Astrocyte of the hippocampus (primary cell): ENCODE results near the gene MYMK.

Experiments used
- DNase-seq: peaks from one replicate; pipeline ENCODE4 v3.0.0; 2011; ENCODE audit warnings: low read depth, low spot score

The MYMK gene

DNA sequence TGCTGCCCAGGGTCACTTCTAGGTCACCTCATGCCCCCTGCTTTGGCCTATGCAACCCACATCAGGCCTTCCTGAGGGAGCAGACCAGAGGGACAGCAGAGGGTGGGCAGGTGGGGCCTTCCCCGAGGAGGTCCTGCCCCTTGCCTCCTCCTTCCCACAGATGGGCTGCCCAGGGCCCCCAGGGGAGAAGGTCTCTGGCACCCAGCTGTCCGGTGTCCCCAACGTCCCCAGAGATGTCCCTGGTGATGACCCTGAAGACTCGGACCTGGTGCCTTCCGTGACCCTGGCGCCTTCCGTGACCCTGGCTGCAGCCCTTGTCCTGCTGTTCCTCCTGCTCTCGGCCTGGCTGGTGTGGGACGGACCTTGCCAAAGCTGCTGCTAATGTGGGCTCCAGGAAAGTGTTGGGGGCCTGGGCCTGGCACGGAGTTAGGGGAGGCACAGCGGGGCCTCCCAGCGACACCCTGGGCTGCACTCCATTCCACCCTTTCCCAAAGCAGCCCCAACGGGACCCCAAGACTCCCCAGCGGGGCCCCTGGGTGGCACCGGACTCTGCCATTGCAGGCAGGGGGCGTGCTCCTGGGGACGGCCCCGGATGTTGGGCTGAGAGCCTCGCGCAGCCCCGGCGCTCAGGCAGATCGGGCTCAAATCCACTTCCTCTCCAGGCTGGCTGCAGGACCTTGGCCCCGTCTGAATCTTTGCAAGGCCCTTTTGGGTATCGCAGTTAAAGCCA, 39.1 kb downstream of the MYMK start:
- DNase-seq: no peak

- no peak for DNase-seq
Measured at GRCh38 chr9:133484671-133485437, 39.9 kb downstream of the MYMK start.

GRCh38 chr9:133483611-133484010, 41.1 kb downstream of the MYMK start:
- DNase-seq: no peak

- DNase-seq: peak; percentile 94
Measured at GRCh38 chr9:133478851-133479711, 45.7 kb downstream of the MYMK start, which contains the start of gene SLC2A6. Gene SLC2A6 (minus strand): TSS chr9:133479099. CDS start chr9:133479059, 40 bp downstream.

DNA sequence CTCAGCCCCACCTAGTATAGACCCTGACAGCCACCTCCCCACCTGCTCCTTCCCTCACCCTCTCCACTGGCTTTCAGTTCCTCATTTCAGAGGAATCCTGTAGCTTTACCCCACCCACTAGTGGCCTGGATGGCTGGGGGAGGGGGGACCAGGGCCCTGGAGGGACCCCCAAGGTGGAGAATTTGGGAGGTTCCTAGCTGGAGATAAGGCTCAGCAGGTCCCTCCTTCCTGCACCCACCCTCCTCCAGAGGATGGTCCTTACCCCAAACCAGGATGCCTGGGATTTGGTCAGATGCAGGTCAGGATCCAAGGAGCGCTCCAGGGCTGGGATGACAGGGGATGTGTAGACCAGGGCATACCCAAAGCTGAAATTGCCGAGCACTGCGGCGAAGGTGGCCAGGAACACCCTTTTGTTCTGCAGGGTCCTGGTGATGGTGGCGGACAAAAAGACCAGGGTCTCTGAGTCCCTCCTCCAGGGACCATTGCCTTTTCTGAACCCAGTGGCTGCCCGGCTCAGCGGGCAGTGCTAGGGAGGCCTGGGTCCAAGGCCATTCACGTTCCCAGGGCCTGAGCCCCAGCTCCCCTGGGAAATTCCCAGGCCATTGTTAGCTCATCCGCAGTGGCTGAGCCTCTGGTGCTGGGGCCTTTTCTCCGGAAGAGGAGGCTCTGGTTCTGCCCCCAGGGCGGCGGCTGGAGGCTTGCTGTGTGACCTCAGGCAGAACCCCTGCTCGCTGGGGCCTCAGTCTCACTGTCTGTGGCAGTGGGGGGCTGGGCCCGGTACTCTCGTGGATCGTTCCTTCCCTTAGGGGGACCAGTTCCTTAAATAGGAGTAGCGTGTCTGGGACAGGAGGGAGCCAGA, 46.5 kb downstream of the MYMK start:
- DNase-seq: peak; percentile 63

- no peak for DNase-seq
Measured at GRCh38 chr9:133477461-133477860, 47.3 kb downstream of the MYMK start.

- DNase-seq: no peak
Measured at GRCh38 chr9:133476941-133477340, 47.8 kb downstream of the MYMK start.

- DNase-seq: no peak
Measured at GRCh38 chr9:133476036-133476931, 48.5 kb downstream of the MYMK start.

DNA sequence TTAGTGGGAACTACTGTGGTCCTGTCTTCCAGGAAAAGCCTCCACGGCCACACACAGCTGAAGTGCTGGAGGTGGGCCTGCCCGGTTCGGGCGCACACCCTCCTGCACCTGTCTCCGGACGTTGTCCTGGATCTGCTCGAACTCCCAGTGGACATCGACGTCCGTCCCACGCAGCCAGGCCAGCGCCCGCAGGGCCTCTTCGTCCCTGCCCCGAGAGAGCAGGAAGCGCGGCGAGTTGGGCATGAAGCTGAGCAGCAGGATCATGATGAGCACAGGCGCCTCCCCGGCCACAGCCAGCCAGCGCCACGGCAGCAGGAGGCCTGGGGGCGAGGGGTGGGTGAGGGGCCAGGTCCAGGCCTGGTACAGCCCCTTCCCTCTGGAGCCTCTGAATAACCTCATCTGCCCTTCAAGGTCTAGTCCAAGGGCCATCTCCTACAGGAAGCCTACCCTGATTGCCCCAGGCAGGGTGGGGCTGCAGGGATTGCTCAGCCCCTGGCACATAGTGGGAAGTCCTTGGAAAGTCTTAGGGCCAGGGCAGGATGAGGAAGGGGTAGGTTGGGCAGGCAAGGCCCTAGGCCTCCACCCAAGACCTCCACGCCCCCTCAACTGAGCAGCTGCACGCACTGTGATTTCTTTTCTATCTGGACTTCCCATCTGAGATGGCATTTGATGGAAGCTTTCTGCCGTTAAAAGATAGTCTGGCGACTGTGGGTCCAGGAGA, 49.3 kb downstream of the MYMK start:
- no peak for DNase-seq

DNA sequence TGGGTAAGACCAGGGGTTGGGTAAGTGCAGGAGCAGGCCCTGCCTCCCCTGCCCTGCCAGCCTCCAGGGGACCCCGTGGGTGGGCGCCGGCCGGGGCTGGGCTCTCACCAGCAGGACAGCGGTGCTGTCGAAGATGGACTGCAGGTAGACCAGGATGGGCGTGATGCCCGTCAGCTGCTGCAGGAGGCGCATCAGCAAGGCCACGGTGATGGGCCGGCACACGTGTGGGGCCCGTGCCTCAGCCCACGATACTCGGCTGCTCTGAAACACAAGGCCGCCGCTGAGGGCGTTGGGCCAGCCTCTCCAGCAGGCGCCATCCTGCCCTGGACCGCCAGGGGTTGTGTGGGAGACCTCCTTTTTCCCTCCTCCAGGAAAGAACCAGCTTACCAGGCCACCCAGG, 49.9 kb downstream of the MYMK start:
- DNase-seq: no peak

DNA sequence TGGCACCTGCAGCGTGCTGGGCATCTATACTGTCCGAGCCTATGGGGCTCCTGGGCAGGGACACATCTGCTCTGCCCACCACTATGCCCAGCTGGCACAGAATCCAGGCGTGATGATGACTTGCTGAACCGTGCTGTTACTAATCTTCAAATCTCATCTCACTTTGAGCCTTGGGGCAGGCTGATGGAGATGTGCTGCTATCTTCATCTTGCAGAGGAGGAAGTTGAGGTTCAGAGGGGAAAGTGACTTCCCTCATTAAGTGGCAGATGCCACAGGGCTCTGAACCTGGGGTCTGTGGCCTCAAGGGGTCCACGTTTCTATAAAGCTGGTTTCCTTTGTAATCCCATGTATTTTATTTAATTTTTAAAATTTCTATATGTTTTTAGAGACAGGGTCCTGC, 50.5 kb downstream of the MYMK start:
- no peak for DNase-seq

GRCh38 chr9:133473743-133474142, 51.0 kb downstream of the MYMK start:
- no peak for DNase-seq

- no peak for DNase-seq
Measured at GRCh38 chr9:133472753-133473378, 51.9 kb downstream of the MYMK start.

- DNase-seq: no peak
Measured at GRCh38 chr9:133472277-133472645, 52.5 kb downstream of the MYMK start.

DNA sequence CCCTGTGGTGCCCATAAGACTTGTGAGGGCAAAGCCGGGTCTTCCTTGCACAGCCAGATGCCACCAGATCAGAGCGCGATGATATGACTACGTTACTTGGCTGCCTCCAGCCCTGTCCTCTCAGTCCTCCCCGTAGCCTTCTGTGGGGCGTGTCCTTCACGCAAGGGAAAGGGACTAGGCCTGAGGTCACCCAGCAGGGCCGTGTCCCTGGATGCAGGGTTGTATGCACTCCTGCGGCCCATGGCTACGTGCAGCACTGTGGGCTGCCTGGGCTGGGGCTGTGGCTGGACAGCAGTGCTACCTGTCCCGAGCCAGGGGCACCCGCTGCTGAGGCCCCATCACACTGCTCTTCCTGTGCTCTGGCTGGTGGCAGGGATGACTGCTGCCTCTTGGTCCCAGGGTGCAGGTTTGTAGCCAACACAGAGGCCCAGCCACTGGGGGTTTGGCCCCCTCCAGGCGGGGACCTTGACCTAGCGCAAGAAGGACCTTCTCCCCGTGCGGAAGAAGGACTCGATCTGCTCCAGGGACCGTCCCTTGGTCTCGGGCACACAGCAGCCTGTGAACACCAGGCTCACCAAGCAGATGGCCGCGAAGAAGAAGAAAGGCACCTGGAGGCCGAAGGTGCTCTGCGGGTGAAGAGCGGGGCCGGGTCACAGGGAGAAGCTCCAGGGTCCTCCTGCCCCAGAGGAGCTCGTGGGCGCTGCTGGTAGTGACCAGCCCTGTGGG, 53.0 kb downstream of the MYMK start:
- no peak for DNase-seq

- DNase-seq: no peak
Measured at GRCh38 chr9:133470988-133471387, 53.8 kb downstream of the MYMK start.

DNA sequence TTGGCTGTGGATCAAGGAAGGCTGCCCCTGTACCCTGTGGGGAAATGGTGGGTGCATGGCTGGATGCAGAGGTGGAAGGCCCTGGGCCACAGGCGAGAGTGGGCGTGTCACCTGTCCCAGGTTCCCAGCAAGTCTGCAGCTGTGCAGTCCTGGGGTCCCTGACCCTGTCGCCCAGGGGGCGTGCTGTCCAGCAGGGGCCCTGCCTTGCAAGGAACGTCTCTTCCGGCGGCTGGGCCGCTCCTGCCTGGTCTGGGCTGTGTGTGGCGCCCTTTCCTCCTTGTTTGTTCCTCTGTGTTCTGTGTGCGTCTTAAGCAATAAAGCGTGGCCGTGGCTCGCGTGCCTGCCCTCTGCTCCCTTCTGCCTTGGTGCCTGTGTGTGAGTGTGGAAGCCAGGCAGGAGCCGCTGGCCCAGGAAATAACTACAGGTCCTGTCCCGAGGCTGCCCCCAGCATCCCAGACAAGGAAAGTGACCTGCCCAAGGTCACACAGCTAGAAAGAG, 54.3 kb downstream of the MYMK start:
- no peak for DNase-seq

GRCh38 chr9:133468777-133469421, 55.9 kb downstream of the MYMK start:
- no peak for DNase-seq
